GM18873 (cell line): ENCODE measurements around the gene CNTNAP2.
"Not testable (repeated sequence)": the region's sequence is repeated elsewhere in the genome, so short reads cannot be mapped to it uniquely, and the experiment has no call there.

ENCODE experiments used
- ATAC-seq: cut with Tn5 transposase; IDR thresholded peaks from one replicate; pipeline ENCODE4 v1.9.1; 2021; ENCODE audit warnings: mild to moderate bottlenecking, moderate library complexity, moderate number of reproducible peaks; ENCODE audit not compliant: unreplicated experiment, low FRiP score

CNTNAP2 gene

GRCh38 chr7:148456351-148456750, 2339.8 kb downstream of the CNTNAP2 start:
- no peak for ATAC-seq

- no peak for ATAC-seq
These were observed 2340.8 kb downstream of the CNTNAP2 start for GRCh38 chr7:148457310-148457921.

- ATAC-seq: no peak
These were observed 2341.7 kb downstream of the CNTNAP2 start for GRCh38 chr7:148458263-148458662.

- ATAC-seq: no peak
These were observed 2345.0 kb downstream of the CNTNAP2 start for GRCh38 chr7:148461392-148462179.

GRCh38 chr7:148462774-148463173, 2346.2 kb downstream of the CNTNAP2 start:
- ATAC-seq: not testable (repeated sequence)

GRCh38 chr7:148463210-148463609, 2346.6 kb downstream of the CNTNAP2 start:
- ATAC-seq: no peak

- ATAC-seq: no peak
These were observed 2348.3 kb downstream of the CNTNAP2 start for GRCh38 chr7:148464947-148465346.

GRCh38 chr7:148465441-148465840, 2348.8 kb downstream of the CNTNAP2 start:
- not testable (repeated sequence) for ATAC-seq

GRCh38 chr7:148466120-148466519, 2349.5 kb downstream of the CNTNAP2 start:
- no peak for ATAC-seq

- ATAC-seq: no peak
These were observed 2352.1 kb downstream of the CNTNAP2 start for GRCh38 chr7:148468700-148469098.
